ENCODE measurements around the gene ANO9.
"Not testable (repeated sequence)": the region's sequence is repeated elsewhere in the genome, so short reads cannot be mapped to it uniquely, and the experiment has no call there.

ANO9 gene

GRCh38 chr11:439315-440064, 2.3 kb downstream of the ANO9 start:
- no peaks in the 10 kb centered on the region for H3K9me3 Mint-ChIP-seq
- intact Hi-C loops (cut with micrococcal nuclease): no loop called here
- no peaks in the 10 kb centered on the region for H3K36me3 Mint-ChIP-seq (ENCODE audit: low read depth)
- H3K27ac Mint-ChIP-seq: no peak overlapping the region
- H3K27me3 Mint-ChIP-seq: peaks cover 58% of the 10 kb centered on the region
- H3K4me3 Mint-ChIP-seq: no peak overlapping the region
- peaks cover 12% of the 10 kb centered on the region for H3K4me1 Mint-ChIP-seq (ENCODE audit: low read depth)

DNA sequence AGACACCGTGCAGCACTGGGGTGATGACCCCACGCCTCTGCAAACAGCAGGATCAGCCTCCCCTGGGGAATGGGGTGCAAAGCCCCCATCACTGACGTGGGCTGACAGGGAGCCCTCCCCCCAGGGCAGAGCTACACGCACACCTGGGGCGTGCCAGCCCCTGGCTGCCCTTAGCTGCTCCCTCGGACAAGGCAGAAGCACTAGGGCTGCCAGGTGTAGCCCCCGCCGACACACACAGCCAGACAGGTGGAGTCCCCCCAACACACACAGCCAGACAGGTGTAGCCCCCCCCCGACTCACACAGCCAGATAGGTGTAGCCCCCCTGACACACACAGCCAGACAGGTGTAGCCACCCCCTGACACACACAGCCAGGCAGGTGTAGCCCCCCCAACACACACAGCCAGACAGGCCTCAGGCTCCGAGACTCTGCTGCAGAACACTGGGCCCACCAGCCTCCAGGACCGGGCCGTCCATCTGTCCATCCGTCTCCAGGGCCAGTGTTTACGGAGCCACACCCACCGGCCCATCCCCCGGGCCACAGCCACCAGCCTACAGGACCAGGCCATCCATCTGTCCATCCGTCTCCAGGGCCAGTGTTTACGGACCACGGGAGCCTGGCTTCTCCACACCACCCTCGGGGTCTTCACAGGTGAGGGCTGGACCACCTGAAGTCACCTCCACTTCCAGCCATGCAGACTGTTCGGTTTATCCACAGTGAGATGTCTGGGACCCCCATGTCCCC, 3.5 kb downstream of the ANO9 start:
- Mint-ChIP-seq H3K36me3 (ENCODE audit: low read depth) (no peaks in the 10 kb centered on the region), H3K27me3 (peaks cover 47% of the 10 kb centered on the region), H3K9me3 (no peaks in the 10 kb centered on the region), H3K4me1 (ENCODE audit: low read depth) (no peaks in the 10 kb centered on the region), H3K4me3 (no peak overlapping the region), H3K27ac (no peak overlapping the region)
- intact Hi-C loops (cut with micrococcal nuclease): no loop called here

- Mint-ChIP-seq H3K9me3 (no peaks in the 10 kb centered on the region), H3K27me3 (peaks cover 38% of the 10 kb centered on the region), H3K4me3 (no peak overlapping the region), H3K36me3 (ENCODE audit: low read depth) (no peaks in the 10 kb centered on the region), H3K27ac (no peak overlapping the region), H3K4me1 (ENCODE audit: low read depth) (no peaks in the 10 kb centered on the region)
- intact Hi-C loops (cut with micrococcal nuclease): no loop called here
Measured at GRCh38 chr11:437228-437870, 4.5 kb downstream of the ANO9 start.

DNA sequence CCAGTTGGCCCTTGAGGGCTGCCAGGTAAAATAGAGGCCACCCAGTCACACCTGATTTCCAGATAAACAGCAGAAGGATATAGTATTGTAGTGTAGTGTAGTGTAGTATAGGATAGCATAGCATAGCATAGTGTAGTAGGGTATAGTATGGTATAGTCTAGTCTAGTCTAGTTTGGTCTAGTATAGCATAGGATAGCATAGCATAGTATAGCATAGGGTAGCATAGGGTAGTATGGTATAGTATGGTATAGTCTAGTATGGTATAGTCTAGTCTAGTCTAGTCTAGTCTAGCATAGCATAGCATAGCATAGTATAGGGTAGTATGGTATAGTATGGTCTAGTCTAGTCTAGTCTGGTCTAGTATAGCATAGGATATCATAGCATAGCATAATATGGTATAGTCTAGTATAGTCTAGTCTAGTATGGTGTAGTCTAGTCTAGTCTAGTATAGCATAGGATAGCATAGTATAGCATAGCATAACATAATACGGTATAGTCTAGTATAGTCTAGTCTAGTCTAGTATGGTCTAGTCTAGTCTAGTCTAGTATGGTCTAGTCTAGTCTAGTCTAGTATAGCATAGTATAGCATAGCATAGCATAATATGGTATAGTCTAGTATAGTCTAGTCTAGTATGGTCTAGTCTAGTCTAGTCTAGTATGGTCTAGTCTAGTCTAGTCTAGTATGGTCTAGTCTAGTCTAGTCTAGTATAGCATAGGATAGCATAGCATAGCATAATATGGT, 6.6 kb downstream of the ANO9 start:
- H3K27ac Mint-ChIP-seq; H3K9me3 Mint-ChIP-seq; intact Hi-C loops (cut with micrococcal nuclease): not testable (repeated sequence)

DNA sequence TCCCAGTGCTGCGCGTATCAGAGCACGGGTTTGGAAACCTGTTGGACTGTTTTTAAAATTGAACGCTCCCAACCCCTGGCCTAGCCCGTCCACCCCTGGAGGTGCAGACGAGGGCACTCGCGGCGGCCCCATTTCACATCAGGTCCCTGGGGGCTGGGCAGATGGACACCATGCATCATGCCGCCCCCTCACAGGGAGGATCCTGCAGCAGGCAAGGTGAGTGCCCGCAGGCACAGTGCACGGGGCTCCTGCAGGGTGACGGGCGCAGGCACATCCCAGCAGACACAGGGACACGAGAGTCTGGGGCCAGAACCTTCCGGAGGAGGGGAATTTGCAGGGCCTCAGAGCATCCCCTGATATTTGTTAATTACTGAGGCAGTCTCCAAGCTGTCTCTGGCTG, 7.3 kb downstream of the ANO9 start:
- H3K27me3 Mint-ChIP-seq: peaks cover 15% of the 10 kb centered on the region
- intact Hi-C loops (cut with micrococcal nuclease): no loop called here
- H3K27ac Mint-ChIP-seq: no peak overlapping the region
- H3K36me3 Mint-ChIP-seq (ENCODE audit: low read depth): no peaks in the 10 kb centered on the region
- no peaks in the 10 kb centered on the region for H3K4me1 Mint-ChIP-seq (ENCODE audit: low read depth)
- H3K9me3 Mint-ChIP-seq: no peaks in the 10 kb centered on the region
- H3K4me3 Mint-ChIP-seq: no peak overlapping the region

More for the DNA sequence above, 6.6 kb downstream of the ANO9 start:
- peaks cover 19% of the 10 kb centered on the region for H3K27me3 Mint-ChIP-seq
- H3K36me3 Mint-ChIP-seq (ENCODE audit: low read depth); H3K4me3 Mint-ChIP-seq; H3K4me1 Mint-ChIP-seq (ENCODE audit: low read depth): not testable (repeated sequence)

DNA sequence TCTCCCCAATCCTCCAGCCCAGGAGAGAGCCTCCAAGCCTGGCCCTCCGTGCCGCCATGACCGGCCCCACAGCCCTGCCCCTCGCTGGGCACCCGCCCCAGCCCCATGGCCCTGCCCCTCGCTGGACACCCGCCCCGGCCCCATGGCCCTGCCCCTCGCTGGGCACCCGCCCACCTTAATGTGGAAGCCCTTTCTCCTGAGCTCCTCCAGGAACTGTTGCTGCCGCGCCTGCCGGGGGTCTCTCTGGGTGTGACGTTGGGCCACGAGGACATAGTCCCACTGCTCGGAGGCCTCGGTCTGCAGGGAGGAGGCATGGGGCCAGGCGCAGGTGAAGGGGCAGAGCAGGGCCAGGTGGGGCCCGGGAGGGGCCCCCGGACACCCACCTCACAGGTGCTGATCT, 8.2 kb downstream of the ANO9 start:
- H3K27ac Mint-ChIP-seq: no peak overlapping the region
- H3K4me1 Mint-ChIP-seq (ENCODE audit: low read depth): no peaks in the 10 kb centered on the region
- H3K27me3 Mint-ChIP-seq: peaks cover 20% of the 10 kb centered on the region
- intact Hi-C loops (cut with micrococcal nuclease): no loop called here
- no peaks in the 10 kb centered on the region for H3K9me3 Mint-ChIP-seq
- H3K36me3 Mint-ChIP-seq (ENCODE audit: low read depth): no peaks in the 10 kb centered on the region
- H3K4me3 Mint-ChIP-seq: no peak overlapping the region

GRCh38 chr11:433111-433510, 8.7 kb downstream of the ANO9 start:
- Mint-ChIP-seq H3K27ac (no peak overlapping the region), H3K36me3 (ENCODE audit: low read depth) (no peaks in the 10 kb centered on the region), H3K9me3 (no peaks in the 10 kb centered on the region), H3K4me3 (no peak overlapping the region), H3K4me1 (ENCODE audit: low read depth) (no peaks in the 10 kb centered on the region), H3K27me3 (peaks cover 18% of the 10 kb centered on the region)
- intact Hi-C loops (cut with micrococcal nuclease): no loop called here

- H3K4me1 Mint-ChIP-seq (ENCODE audit: low read depth): no peaks in the 10 kb centered on the region
- H3K4me3 Mint-ChIP-seq: no peak overlapping the region
- H3K27ac Mint-ChIP-seq: no peak overlapping the region
- no peaks in the 10 kb centered on the region for H3K9me3 Mint-ChIP-seq
- no peaks in the 10 kb centered on the region for H3K36me3 Mint-ChIP-seq (ENCODE audit: low read depth)
- peaks cover 18% of the 10 kb centered on the region for H3K27me3 Mint-ChIP-seq
- intact Hi-C loops (cut with micrococcal nuclease): no loop called here
Measured at GRCh38 chr11:432501-433100, 9.2 kb downstream of the ANO9 start.

DNA sequence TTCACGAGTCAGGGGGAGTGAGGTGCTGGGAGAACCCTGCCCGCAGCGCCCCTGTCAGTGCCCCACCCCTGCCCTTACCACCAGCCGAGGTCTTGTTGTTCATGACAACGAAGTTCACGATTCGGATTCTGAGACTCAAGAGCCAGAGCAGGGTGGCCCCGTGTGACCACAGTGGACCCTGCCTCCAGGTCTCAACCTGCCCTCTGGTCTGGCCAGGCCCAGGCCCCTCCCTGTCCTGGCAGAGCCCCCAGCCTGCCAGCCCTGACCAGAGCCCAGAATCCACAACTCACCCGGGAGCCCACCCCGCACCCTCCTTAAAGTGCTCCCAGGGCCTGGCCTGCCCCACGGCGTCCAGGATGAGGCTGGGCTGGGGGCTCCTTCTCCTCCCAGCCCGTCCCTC, 9.9 kb downstream of the ANO9 start:
- Mint-ChIP-seq H3K4me3 (no peak overlapping the region), H3K4me1 (ENCODE audit: low read depth) (no peaks in the 10 kb centered on the region), H3K27ac (no peak overlapping the region), H3K36me3 (ENCODE audit: low read depth) (no peaks in the 10 kb centered on the region), H3K9me3 (no peaks in the 10 kb centered on the region), H3K27me3 (peaks cover 14% of the 10 kb centered on the region)
- intact Hi-C loops (cut with micrococcal nuclease): no loop called here

DNA sequence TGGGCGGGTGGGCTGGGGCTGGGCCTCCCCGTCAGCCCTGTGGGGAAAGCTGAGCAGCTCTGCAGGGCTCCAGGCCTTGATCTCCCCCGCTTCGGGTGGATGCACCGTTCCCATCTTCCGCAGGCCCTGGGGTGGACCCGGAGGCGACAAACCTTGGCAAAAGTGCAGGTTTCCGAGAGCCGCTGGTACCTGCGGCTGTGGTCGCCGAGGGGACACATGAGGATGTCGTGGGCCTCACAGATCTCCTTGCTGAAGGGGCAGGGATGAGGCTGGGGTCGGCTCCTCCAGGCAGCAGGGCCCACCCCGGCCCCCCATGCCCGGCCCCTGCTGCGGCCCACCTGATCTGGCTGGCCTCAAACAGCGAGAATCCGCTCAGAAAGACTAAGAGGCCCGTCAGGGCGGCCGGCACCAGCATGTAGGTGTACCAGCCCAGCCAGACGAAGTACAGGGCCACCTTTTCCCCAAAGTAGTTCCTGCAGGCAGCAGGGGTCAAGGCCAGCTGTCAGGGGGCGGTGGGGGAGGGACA, 11.8 kb downstream of the ANO9 start:
- Mint-ChIP-seq H3K27ac (no peak overlapping the region), H3K27me3 (peaks cover 19% of the 10 kb centered on the region), H3K9me3 (no peaks in the 10 kb centered on the region), H3K4me3 (no peak overlapping the region), H3K36me3 (ENCODE audit: low read depth) (no peaks in the 10 kb centered on the region), H3K4me1 (ENCODE audit: low read depth) (no peaks in the 10 kb centered on the region)
- intact Hi-C loops (cut with micrococcal nuclease): no loop called here

DNA sequence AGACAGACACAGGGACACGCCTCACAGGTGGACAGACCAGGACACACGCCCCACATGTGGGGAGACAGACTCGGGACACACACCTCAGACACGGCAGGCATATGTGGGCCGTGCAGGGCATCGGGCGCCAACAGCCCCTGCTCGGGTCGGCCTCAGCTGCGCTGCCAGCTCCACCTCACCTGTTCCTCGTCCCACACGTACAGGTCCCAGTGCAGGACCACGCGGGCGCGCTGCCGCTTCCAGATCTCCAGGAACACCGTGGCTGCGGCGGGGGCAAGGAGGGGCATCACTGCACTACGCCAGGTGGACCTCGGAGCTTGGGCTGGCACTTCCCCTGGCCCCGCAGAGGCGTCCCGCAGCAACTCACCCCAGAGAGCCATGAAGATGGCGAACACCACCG, 12.4 kb downstream of the ANO9 start:
- H3K27ac Mint-ChIP-seq: no peak overlapping the region
- H3K4me1 Mint-ChIP-seq (ENCODE audit: low read depth): no peaks in the 10 kb centered on the region
- H3K36me3 Mint-ChIP-seq (ENCODE audit: low read depth): no peaks in the 10 kb centered on the region
- H3K4me3 Mint-ChIP-seq: no peak overlapping the region
- intact Hi-C loops (cut with micrococcal nuclease): no loop called here
- no peaks in the 10 kb centered on the region for H3K9me3 Mint-ChIP-seq
- peaks cover 24% of the 10 kb centered on the region for H3K27me3 Mint-ChIP-seq

GRCh38 chr11:428295-428694, 13.5 kb downstream of the ANO9 start:
- Mint-ChIP-seq H3K4me3 (no peak overlapping the region), H3K27ac (no peak overlapping the region), H3K4me1 (ENCODE audit: low read depth) (no peaks in the 10 kb centered on the region), H3K27me3 (peaks cover 31% of the 10 kb centered on the region), H3K9me3 (no peaks in the 10 kb centered on the region), H3K36me3 (ENCODE audit: low read depth) (no peaks in the 10 kb centered on the region)
- intact Hi-C loops (cut with micrococcal nuclease): no loop called here

- H3K36me3 Mint-ChIP-seq (ENCODE audit: low read depth): no peaks in the 10 kb centered on the region
- intact Hi-C loops (cut with micrococcal nuclease): no loop called here
- H3K4me3 Mint-ChIP-seq: no peak overlapping the region
- peaks cover 36% of the 10 kb centered on the region for H3K27me3 Mint-ChIP-seq
- no peaks in the 10 kb centered on the region for H3K9me3 Mint-ChIP-seq
- no peak overlapping the region for H3K27ac Mint-ChIP-seq
- no peaks in the 10 kb centered on the region for H3K4me1 Mint-ChIP-seq (ENCODE audit: low read depth)
Measured at GRCh38 chr11:426851-427250, 15.0 kb downstream of the ANO9 start.

Data from dendritic cell treated with granulocyte-macrophage colony-stimulating factor and Interleukin-4, amounts not matched to agents 40 ng/mL and 50 ng/mL, for 4 days (primary cell).